Measurements from ENCODE around the gene RCAN1.

DNA sequence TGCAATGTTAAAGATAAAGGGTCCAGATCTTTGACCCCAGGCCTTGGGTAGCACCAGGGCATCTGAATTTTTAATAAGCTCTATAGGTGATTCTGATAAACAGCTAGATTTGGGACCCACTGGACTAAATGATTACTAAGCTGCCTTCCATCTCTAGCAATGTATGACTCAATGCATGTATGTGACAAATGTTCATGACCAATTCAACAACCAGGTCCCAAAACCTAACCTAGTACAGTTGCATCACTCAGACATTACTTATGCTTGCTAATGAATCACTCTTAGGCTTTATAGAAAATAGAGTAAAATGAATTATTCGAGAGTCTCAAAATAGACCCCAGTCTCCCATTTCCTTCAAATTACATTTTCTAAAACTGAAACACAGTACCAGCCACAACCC lies 35.5 kb downstream of the RCAN1 start:
- TF ChIP-seq, protein P1, sequence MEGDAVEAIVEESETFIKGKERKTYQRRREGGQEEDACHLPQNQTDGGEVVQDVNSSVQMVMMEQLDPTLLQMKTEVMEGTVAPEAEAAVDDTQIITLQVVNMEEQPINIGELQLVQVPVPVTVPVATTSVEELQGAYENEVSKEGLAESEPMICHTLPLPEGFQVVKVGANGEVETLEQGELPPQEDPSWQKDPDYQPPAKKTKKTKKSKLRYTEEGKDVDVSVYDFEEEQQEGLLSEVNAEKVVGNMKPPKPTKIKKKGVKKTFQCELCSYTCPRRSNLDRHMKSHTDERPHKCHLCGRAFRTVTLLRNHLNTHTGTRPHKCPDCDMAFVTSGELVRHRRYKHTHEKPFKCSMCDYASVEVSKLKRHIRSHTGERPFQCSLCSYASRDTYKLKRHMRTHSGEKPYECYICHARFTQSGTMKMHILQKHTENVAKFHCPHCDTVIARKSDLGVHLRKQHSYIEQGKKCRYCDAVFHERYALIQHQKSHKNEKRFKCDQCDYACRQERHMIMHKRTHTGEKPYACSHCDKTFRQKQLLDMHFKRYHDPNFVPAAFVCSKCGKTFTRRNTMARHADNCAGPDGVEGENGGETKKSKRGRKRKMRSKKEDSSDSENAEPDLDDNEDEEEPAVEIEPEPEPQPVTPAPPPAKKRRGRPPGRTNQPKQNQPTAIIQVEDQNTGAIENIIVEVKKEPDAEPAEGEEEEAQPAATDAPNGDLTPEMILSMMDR (IDR thresholded peaks at IDR 0.05; ENCODE audit: insufficient read depth, low read depth, low read length): no peak
- no peak for TF ChIP-seq EZH2 (IDR thresholded peaks at IDR 0.05; ENCODE audit: insufficient read depth, low read length)
